22Rv1 (cell line): Measurements from ENCODE around the gene PCLAF.
"Not testable (repeated sequence)": the region's sequence is repeated elsewhere in the genome, so short reads cannot be mapped to it uniquely, and the experiment has no call there.

ENCODE experiments used
- ZFX ChIP-seq: fragments of 450-650 bp; IDR thresholded peaks from 2 replicates; pipeline ENCODE4 v1.6.1; 2017; ENCODE audit warnings: antibody characterized with exemption, borderline replicate concordance
- TF ChIP-seq, protein P1 (sequence below): fragments of 450-650 bp; IDR thresholded peaks from 2 replicates; pipeline ENCODE4 v1.5.1; 2017; ENCODE audit warnings: mild to moderate bottlenecking

DNA sequence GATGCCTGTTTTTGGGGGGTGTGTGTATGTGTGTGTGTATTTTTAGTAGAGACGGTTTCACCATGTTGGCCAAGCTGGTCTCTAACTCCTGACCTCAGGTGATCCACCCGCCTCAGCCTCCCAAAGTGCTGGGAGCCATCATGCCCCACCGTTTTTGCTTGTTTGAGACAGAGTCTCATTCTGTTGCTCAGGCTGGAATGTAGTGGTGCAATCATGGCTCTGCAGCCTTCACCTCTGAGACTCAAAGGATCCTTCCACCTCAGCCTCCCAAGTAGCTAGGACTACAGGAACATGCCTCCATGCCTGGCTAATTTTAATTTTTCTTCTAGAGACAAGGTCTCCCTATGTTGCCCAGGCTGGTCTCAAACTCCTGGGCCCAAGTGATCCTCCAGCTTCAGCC lies 11.2 kb upstream of the PCLAF start:
- TF ChIP-seq, protein P1, sequence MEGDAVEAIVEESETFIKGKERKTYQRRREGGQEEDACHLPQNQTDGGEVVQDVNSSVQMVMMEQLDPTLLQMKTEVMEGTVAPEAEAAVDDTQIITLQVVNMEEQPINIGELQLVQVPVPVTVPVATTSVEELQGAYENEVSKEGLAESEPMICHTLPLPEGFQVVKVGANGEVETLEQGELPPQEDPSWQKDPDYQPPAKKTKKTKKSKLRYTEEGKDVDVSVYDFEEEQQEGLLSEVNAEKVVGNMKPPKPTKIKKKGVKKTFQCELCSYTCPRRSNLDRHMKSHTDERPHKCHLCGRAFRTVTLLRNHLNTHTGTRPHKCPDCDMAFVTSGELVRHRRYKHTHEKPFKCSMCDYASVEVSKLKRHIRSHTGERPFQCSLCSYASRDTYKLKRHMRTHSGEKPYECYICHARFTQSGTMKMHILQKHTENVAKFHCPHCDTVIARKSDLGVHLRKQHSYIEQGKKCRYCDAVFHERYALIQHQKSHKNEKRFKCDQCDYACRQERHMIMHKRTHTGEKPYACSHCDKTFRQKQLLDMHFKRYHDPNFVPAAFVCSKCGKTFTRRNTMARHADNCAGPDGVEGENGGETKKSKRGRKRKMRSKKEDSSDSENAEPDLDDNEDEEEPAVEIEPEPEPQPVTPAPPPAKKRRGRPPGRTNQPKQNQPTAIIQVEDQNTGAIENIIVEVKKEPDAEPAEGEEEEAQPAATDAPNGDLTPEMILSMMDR = not testable (repeated sequence)
- not testable (repeated sequence) for TF ChIP-seq ZFX
